Testis (tissue), 3 donors: ENCODE measurements around the gene KLF11. TPM values are rescaled to one million over a fixed set of nuclear protein-coding genes. Genes with fewer than 3 reads are reported as not detected.

Experiments used
- DNase-seq: peaks from one replicate; pipeline ENCODE4 v3.0.0-alpha.2; 2019
- H3K27ac ChIP-seq, 2 donors: fragments of 200-600 bp; sonication (generic); one replicate each; pipeline ENCODE4 v1.5.1; 2019
- H3K27me3 ChIP-seq: fragments of 200-600 bp; sonication (generic); one replicate; pipeline ENCODE4 v1.5.1; 2019
- H3K36me3 ChIP-seq: fragments of 200-600 bp; sonication (generic); one replicate; pipeline ENCODE4 v1.5.1; 2017; ENCODE audit warnings: low read depth; ENCODE audit errors: missing control alignments
- H3K4me1 ChIP-seq: fragments of 200-600 bp; sonication (generic); one replicate; pipeline ENCODE4 v1.5.1; 2019
- H3K4me3 ChIP-seq, 2 donors: fragments of 200-600 bp; sonication (generic); one replicate each; pipeline ENCODE4 v1.5.1; 2017 to 2019
- H3K9me3 ChIP-seq: fragments of 200-600 bp; sonication (generic); one replicate; pipeline ENCODE4 v1.5.1; 2017
- POLR2A ChIP-seq: fragments of 450-650 bp; IDR thresholded peaks from one replicate; pipeline ENCODE4 v1.6.1; 2017; ENCODE audit warnings: antibody characterized with exemption, mild to moderate bottlenecking, moderate library complexity
- WGBS, 2 donors: methylation state at CpG; one replicate each; pipeline ENCODE4 v1.1.5; 2018; 5-methylcytosine and 5-hydroxymethylcytosine counted together
- intact Hi-C: fragments of 100-400 bp; cut with DNase I; formaldehyde crosslinking; loops from one replicate; pipeline ENCODE4 v1.15.1; 2023; ENCODE audit warnings: low total_unique reads
- polyA plus RNA-seq: library from polyadenylated mRNA; stranded (reverse); fragments of 350-450 nt; fragmentation: Illumina TruSeq; extraction: RNeasy Lipid Tissue Mini Kit (QIAGEN cat#74804); gene quantifications from one replicate; pipeline ENCODE4 v1.2.3, GENCODE V29; 2014; ENCODE audit warnings: low read depth, low replicate concordance; ENCODE audit not compliant: insufficient read depth
- total RNA-seq, 2 donors: library from RNA; depleted of rRNA; stranded (reverse); fragments of >200 nt; gene quantifications; one replicate each; pipeline ENCODE4 v1.2.3, GENCODE V29; 2016
- TF ChIP-seq, protein P1 (sequence below), 3 experiments: fragments of 450-650 bp in 2 of 3; fragments of 200-600 bp in 1 of 3; sonication (generic) in 1 of 3; IDR thresholded peaks; one replicate each; pipeline ENCODE4 v1.5.1; 2016 to 2019; ENCODE audit warnings: antibody characterized with exemption in 3 of 3, mild to moderate bottlenecking in 2 of 3, moderate library complexity in 1 of 3

Gene KLF11
- total and polyA plus RNA-seq, 3 donors from 2014 or later = 55.0 to 72.2 (median 55.3) TPM

DNA sequence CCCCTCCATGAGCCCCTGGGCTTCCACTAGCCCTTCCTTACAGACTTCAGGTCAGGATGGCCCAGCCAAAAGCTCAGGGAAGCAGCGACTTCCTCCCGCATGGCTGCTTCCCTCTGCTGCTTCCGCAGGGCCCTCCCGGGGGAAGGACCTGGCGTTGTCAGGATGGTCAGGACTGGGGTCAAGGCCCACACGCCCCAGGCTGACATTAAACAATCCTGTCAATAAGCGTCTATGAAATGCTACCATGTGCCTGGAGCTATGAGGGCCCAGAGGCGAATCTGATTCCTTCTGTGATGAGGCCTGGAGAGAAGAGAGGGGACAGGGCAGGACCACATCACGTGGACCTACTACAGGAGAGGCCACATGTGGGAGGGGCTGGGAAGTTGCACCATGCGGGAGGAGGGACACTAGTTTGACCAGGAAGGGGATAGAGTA lies 19.6 kb downstream of the KLF11 start:
- DNase-seq = no peak
- Histone ChIP-seq H3K9me3 (no peaks in the 10 kb centered on the region), H3K36me3 (no peaks in the 10 kb centered on the region), H3K27ac (no peak overlapping the region), H3K27me3 (no peaks in the 10 kb centered on the region), H3K4me1 (peaks cover 7% of the 10 kb centered on the region), H3K4me3 (no peak overlapping the region)
- TF ChIP-seq, protein P1, sequence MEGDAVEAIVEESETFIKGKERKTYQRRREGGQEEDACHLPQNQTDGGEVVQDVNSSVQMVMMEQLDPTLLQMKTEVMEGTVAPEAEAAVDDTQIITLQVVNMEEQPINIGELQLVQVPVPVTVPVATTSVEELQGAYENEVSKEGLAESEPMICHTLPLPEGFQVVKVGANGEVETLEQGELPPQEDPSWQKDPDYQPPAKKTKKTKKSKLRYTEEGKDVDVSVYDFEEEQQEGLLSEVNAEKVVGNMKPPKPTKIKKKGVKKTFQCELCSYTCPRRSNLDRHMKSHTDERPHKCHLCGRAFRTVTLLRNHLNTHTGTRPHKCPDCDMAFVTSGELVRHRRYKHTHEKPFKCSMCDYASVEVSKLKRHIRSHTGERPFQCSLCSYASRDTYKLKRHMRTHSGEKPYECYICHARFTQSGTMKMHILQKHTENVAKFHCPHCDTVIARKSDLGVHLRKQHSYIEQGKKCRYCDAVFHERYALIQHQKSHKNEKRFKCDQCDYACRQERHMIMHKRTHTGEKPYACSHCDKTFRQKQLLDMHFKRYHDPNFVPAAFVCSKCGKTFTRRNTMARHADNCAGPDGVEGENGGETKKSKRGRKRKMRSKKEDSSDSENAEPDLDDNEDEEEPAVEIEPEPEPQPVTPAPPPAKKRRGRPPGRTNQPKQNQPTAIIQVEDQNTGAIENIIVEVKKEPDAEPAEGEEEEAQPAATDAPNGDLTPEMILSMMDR (IDR thresholded peaks at IDR 0.05) = no peak
- TF ChIP-seq POLR2A = no peak
- 58 to 79% methylated on average over 5 to 10 of the region's 10 CpGs for WGBS, 2 donors
- intact Hi-C loops = no loop called here

DNA sequence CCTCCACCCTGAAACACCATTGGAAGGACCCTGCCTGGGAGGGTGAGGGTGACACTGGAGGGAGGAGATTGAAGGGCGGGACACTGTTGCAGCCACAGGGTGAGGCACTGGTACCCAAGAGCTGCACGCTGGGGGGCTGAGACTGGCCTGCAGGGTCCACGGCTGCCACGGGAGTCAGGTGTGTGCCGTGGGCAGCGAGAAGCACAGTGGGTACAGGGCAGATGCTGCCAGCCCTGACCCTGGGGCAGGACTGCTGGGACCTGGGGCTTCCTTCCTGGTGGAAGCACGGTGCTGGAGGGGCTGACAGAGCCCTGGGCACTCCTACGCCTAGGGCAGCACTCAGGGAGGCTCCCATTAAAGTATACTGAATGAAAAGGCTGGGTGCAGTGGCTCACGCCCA lies 20.2 kb downstream of the KLF11 start:
- 93 to 94% methylated on average over 7 to 9 of the region's 9 CpGs for WGBS, 2 donors
- DNase-seq = no peak
- TF ChIP-seq, protein P1 (IDR thresholded peaks at IDR 0.05) = no peak
- TF ChIP-seq POLR2A = no peak
- Histone ChIP-seq H3K9me3 (no peaks in the 10 kb centered on the region), H3K36me3 (no peaks in the 10 kb centered on the region), H3K4me1 (peaks cover 5% of the 10 kb centered on the region), H3K27ac (no peak overlapping the region), H3K4me3 (no peak overlapping the region), H3K27me3 (no peaks in the 10 kb centered on the region)
- intact Hi-C loops = no loop called here

DNA sequence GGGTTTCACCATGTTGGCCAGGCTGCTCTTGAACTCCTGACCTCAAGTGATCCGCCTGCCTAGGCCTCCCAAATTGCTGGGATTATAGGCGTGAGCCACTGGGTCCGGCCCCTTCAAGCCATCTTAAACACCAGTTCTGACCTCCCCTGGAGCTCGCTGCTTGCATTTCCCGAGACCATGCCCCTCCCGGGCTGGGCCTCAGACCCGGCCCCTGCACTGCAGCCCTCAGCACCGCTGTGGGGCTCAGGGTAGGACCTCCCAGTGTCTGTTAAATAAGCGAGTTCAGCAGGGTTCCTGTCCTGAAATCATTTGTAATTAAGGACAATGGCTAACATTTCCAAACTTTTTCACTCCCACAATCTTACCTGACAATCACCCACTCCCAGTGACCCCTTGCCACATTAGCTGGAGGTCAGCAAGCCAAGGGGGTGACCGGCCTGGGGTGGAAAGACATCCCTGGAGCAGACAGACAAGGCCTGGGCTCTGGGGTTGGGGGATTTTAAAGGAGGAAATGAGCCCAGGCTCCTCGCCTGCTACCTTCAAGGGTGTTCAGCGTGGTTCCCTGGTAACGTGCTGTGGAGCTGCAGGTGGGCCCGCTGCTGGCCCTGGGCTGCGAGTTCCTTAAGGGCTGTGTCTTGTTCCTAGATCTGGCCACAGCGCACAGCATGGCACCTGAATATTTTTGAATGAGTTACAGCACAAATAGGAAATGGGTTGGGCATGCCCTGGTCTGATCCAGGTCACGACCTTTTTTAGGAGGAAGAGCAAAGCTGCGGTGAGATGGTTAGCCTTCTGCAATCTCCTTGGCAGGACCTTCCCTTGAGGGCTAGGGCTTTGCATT lies 21.8 kb downstream of the KLF11 start:
- WGBS, 2 donors = 88 to 90% methylated on average over 14 to 18 of the region's 18 CpGs

DNA sequence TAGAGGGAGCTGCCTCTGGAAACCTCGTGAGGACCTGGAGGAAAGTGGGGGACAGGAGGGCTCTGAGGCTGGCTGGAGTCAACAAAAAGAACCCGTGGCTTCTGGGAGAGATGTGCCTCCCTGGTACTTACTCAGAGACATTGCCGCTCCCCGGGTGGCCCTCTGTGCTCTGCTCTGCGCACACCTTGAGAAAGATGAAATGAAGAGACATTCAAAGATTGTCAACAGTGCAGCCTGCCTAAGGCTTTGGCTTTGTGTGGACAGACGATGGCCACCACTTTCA lies 22.4 kb downstream of the KLF11 start:
- WGBS, 2 donors = 90 to 96% methylated on average over 6 of the region's 6 CpGs
- no peaks in the 10 kb centered on the region for H3K9me3 ChIP-seq
- intact Hi-C loops = no loop called here

More for the DNA sequence above, 21.8 kb downstream of the KLF11 start:
- no peak for DNase-seq
- no peaks in the 10 kb centered on the region for H3K9me3 ChIP-seq
- H3K27ac ChIP-seq = no peak overlapping the region
- no peak overlapping the region for H3K4me3 ChIP-seq
- peaks cover 5% of the 10 kb centered on the region for H3K4me1 ChIP-seq
- no peaks in the 10 kb centered on the region for H3K36me3 ChIP-seq
- TF ChIP-seq, protein P1 (IDR thresholded peaks at IDR 0.05) = no peak
- TF ChIP-seq POLR2A = no peak
- H3K27me3 ChIP-seq = no peaks in the 10 kb centered on the region
- intact Hi-C loops = no loop called here

More for the DNA sequence above, 22.4 kb downstream of the KLF11 start:
- no peaks in the 10 kb centered on the region for H3K36me3 ChIP-seq
- DNase-seq = no peak
- H3K27me3 ChIP-seq = no peaks in the 10 kb centered on the region
- peaks cover 1% of the 10 kb centered on the region for H3K4me1 ChIP-seq
- H3K27ac ChIP-seq = no peak overlapping the region
- TF ChIP-seq, protein P1 (IDR thresholded peaks at IDR 0.05) = no peak
- no peak for TF ChIP-seq POLR2A
- no peak overlapping the region for H3K4me3 ChIP-seq
